ENCODE measurements around the gene HNRNPA0. TPM values are rescaled to one million over a fixed set of nuclear protein-coding genes. Genes with fewer than 3 reads are reported as not detected.

The HNRNPA0 gene
- total and polyA plus RNA-seq, 2 of the 8 experiments (the other 6 are each of a cell fraction or from before 2014, with no cell fraction given) = 22.0 to 71.3 TPM

DNA sequence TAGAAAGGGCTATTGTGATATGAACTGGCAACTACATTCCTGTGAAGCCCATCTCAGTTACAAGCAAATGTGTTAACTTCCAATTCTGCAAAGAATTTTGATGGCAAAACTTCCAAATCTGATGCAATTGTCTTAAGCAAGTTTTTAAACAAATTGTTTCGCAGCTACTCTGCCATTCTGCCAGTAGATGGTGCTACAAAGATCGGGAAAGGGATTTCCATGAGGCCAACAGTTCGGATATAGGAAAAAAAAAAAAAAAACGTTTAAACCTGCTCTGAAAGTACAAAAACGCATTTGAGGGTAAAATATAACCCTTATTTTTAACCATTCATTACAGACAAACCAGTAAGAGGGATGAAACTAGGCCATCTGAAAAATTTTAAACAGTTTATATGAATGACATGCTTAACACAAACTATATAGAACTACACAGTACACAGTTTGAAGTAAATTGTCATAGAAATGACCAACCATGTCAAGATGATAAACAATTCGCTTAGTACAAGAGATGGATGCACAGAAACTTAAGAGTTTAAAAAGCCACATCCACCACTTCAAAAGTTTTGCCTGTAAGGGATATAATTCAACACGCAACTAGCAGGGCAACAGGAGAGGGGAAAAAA lies 2.2 kb downstream of the HNRNPA0 start:
- H3K27ac ChIP-seq (ENCODE audit: low read depth, low read length) = no peak overlapping the region
- H2AK5ac ChIP-seq (ENCODE audit: low read depth, low read length) = no peak overlapping the region
- POLR2A ChIA-PET (ENCODE audit: partially characterized antibody) = interaction anchor here (0.6 to 1.7 kb wide), 10 partner anchors 10 to 1788 kb away, joined by 3 to 8 read pairs (median 3); partner anchors contain the start of gene FAM13B
- H4K20me1 ChIP-seq (replicated peaks in 1 of 2; ENCODE audit: control insufficient read depth in 1 of 2, insufficient read depth in 2 of 2, low read length in 2 of 2) = peaks cover 20 to 32% of the 10 kb centered on the region in 2 experiments
- H2AFZ ChIP-seq (ENCODE audit: low read length) = no peak overlapping the region
- H3K18ac ChIP-seq (ENCODE audit: extremely low read depth, low read length) = no peak overlapping the region
- CTCF ChIA-PET (ENCODE audit: partially characterized antibody) = interaction anchor here (0.6 to 2.0 kb wide), 19 partner anchors 11 to 885 kb away, joined by 3 to 28 read pairs (median 3); partner anchors contain the start of gene KLHL3
- H3K27me3 ChIP-seq (replicated peaks in 1 of 4; ENCODE audit: control insufficient read depth in 3 of 4, extremely low read depth in 1 of 4, insufficient read depth in 3 of 4, low read length in 3 of 4) = no peaks in the 10 kb centered on the region
- peaks cover 2% of the 10 kb centered on the region for H3K23me2 ChIP-seq (ENCODE audit: low read depth, low read length)
- H4K5ac ChIP-seq (ENCODE audit: insufficient read length, low read depth, low read length) = no peak overlapping the region
- no peak overlapping the region for H3K4ac ChIP-seq (replicated peaks; ENCODE audit: insufficient read length, low read depth, low read length)
- no peak for DNase-seq (ENCODE audit: low read depth in 1 of 2, low spot score in 2 of 2)
- no peak overlapping the region for H3K14ac ChIP-seq (ENCODE audit: insufficient read length)
- peak; percentile 72 for FAIRE-seq
- no peak overlapping the region for H2BK20ac ChIP-seq (ENCODE audit: low read length)
- peak overlapping the region; percentile 61 to 79 for H3K4me2 ChIP-seq (ENCODE audit: insufficient read depth in 1 of 2, low read depth in 2 of 2, low read length in 2 of 2)
- no peaks in the 10 kb centered on the region for H3K79me1 ChIP-seq (ENCODE audit: low read depth, low read length)
- peak overlapping the region; percentile 92 to 100 (median 100) for H3K4me3 ChIP-seq (ENCODE audit: extremely low read depth in 1 of 4, insufficient read depth in 2 of 4, low read depth in 3 of 4, low read length in 4 of 4)
- H3K9me3 ChIP-seq (ENCODE audit: insufficient read depth in 2 of 2, low read depth in 1 of 2, low read length in 1 of 2) = no peaks in the 10 kb centered on the region
- H2BK12ac ChIP-seq (ENCODE audit: low read depth, low read length) = no peak overlapping the region
- H3K9ac ChIP-seq (replicated peaks in 1 of 4; ENCODE audit: extremely low read depth in 1 of 4, low read depth in 3 of 4, low read length in 3 of 4) = peak overlapping the region in 3 of 4 experiments; percentile 41 to 66 (median 58); a peak in 4 of 7 replicates
- H3K36me3 ChIP-seq (ENCODE audit: control insufficient read depth in 2 of 4, insufficient read depth in 4 of 4, low read length in 3 of 4) = peaks cover 0 to 25% (median 0%) of the 10 kb centered on the region in 4 experiments; a peak in 1 of 8 replicates
- H3K23ac ChIP-seq (ENCODE audit: insufficient read length) = no peak overlapping the region
- H3K79me2 ChIP-seq (ENCODE audit: control insufficient read depth in 1 of 2, insufficient read depth in 2 of 2, low read length in 2 of 2) = peaks cover 21 to 53% of the 10 kb centered on the region in 2 experiments
- H2BK15ac ChIP-seq (ENCODE audit: low read length) = no peak overlapping the region
- WGBS, 2 experiments (ENCODE audit: extremely low coverage in 1 of 2, insufficient coverage in 1 of 2, insufficient read length in 1 of 2, insufficient replicate concordance in 2 of 2, low coverage in 1 of 2, low lambda C conversion rate in 2 of 2, missing lambda C conversion rate in 1 of 2) = 4% methylated on average over 7 of the region's 7 CpGs; no CpG with 5 or more reads in 1 of the 2 experiments
- no peak overlapping the region for H3K56ac ChIP-seq (replicated peaks; ENCODE audit: insufficient read length, low read depth, low read length)
- H3K4me1 ChIP-seq (replicated peaks in 1 of 4; ENCODE audit: control insufficient read depth in 3 of 4, insufficient read depth in 4 of 4, low read length in 3 of 4) = peaks cover 0 to 3% (median 0%) of the 10 kb centered on the region in 4 experiments; a peak in 3 of 7 replicates
- H2BK120ac ChIP-seq (replicated peaks; ENCODE audit: low read depth, low read length) = no peak overlapping the region
- no peak overlapping the region for H4K8ac ChIP-seq (ENCODE audit: extremely low read depth, insufficient read depth, low read length)
- no peak overlapping the region for H4K91ac ChIP-seq (replicated peaks; ENCODE audit: insufficient read length, low read length)
- no peak overlapping the region for H2BK5ac ChIP-seq (ENCODE audit: low read depth, low read length)
- TF ChIP-seq GTF2F1 (IDR thresholded peaks at IDR 0.05; ENCODE audit: borderline replicate concordance, low read depth, low read length) (no peak), SIN3A (conservative IDR thresholded peaks at IDR 0.05 in 1 of 2, IDR thresholded peaks at IDR 0.05 in 1 of 2; ENCODE audit: low read depth in 1 of 2, low read length in 2 of 2) (peak in 1 of 2 experiments; percentile 68; a peak in 1 of 4 replicates), TCF12 (IDR thresholded peaks at IDR 0.05; ENCODE audit: low read depth, low read length) (no peak), CEBPB (IDR thresholded peaks at IDR 0.05; ENCODE audit: low read depth, low read length) (peak; percentile 81; the same call in 1 of the 2 replicates), MAFK (IDR thresholded peaks at IDR 0.05; ENCODE audit: low read depth, low read length) (no peak), GABPA (IDR thresholded peaks at IDR 0.05; ENCODE audit: borderline replicate concordance, insufficient read depth, low read length) (no peak), EP300 (IDR thresholded peaks at IDR 0.05; ENCODE audit: borderline replicate concordance in 1 of 2, low read depth in 2 of 2, low read length in 2 of 2) (no peak), SIRT6 (IDR thresholded peaks at IDR 0.05; ENCODE audit: low read length) (no peak), HDAC2 (IDR thresholded peaks at IDR 0.05; ENCODE audit: borderline replicate concordance in 1 of 2, low read depth in 2 of 2, low read length in 2 of 2) (0 out of 4 replicates have a peak, but pooled peaks of 1 of the 2 experiments have one; percentile 58)
- TF ChIP-seq, protein P1, sequence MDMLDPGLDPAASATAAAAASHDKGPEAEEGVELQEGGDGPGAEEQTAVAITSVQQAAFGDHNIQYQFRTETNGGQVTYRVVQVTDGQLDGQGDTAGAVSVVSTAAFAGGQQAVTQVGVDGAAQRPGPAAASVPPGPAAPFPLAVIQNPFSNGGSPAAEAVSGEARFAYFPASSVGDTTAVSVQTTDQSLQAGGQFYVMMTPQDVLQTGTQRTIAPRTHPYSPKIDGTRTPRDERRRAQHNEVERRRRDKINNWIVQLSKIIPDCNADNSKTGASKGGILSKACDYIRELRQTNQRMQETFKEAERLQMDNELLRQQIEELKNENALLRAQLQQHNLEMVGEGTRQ (IDR thresholded peaks at IDR 0.05; ENCODE audit: low read length) = no peak

All from H1 (cell line).